ENCODE results near the gene OGDH.

Gene OGDH

DNA sequence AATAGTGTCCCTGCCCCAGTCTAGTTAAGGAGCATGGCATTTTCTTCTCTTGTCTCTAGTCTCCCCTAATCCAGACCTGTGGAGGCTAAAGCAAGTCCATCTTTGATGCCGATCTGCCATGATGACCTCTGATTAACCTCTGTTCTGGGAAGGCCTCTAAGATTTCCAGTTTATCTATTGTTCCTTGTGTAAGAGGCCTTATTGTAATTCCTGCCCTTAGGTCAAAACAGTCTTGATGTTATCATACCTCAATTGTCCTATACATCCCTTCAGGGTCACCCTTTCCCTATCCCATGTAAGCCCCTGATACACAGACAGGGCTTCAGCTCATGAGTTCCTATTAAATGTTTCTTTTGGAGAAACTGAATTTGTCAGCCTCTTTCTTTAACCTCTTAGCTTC, 137.3 kb downstream of the OGDH start:
- FAIRE-seq: no peak

DNA sequence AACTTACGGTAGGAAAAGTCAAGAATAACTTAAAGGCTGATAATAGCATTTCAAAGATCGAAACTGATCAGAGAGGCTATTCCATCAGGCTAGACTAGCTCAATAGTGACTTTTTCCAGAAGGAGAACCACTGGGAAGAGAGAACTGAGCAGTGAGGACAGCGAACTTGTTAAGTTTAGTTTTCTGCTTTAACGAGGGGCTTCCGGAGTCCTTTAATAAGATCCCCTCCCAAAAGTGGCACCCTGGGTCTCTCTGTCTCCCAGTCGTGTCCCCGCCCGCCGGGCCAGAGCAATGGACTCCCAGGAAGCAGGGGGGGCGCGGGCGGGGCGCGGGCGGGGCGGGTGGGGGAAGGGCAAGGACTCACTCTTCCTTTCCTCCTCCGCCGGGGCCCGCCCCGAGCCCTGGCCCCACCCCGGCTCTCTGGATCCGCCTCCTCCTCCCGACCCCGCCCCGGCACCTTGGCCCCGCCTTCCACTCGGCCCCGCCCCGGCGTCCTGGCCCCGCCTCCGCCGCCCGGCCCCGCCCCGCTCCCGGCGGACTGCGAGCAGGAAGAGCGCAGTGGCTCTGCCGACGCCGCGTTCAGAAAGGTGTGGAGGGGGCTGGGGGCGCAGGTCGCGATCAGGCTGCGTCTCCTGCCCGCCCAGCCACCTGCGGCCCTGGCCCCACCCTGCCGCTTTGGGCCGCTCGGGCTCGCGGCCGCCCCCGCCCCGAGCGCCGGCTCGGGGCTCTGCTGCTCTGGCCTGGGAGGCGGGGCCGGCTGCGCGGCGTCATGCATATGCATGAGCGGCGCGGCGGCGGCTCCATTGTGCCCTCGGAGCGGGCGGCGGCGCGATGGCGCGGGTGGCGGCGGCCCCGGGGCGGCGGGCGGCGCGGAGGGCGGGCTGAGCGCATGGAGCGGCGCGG, 141.9 kb downstream of the OGDH start, which contains the start of gene ZMIZ2:
Gene ZMIZ2, plus strand, starts transcription at position 803 of the 903 bp plus-strand sequence. CDS start 7,403 bp downstream, outside the sequence.
- no peak for FAIRE-seq

- no peak for FAIRE-seq
These were observed 142.7 kb downstream of the OGDH start for GRCh38 chr7:44748948-44749731.

DNA sequence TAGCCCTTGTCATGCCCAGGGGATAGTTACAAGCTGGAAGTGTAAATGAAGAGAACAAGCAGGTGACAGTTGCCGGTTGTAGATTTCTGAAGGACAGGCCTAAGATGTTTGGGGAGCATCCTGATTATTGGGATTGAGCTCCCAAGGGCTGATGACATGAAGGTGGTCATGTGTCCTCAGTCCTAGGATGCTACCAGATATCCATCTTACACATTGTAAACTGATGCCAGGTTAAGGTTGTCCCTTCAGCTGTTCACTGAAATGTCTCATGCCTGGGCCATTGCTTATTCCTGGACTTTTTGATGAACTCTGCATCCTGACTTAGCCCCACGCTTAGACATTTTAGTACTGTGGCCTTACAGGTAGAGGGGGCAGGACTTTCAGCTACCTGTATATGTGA, 143.6 kb downstream of the OGDH start:
- no peak for FAIRE-seq

DNA sequence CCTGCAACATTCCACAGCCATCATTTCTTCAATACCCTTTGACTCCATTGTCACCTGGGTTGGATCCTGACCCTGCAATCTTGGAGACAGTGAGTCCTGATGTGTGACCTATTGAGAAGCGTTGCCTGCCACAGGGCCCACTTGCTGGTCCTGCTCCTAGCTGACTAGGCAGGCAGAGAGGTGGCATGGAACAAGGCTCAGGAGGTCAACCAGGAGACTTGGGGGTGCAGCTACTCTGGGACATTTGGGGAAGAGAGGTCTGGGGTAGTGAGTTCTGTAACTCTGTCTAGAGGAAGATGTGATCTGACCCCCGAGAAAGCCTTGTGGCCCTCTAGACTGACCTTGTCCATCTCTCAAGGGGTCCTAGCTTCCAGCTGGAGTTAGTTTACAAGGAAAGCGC, 144.0 kb downstream of the OGDH start:
- no peak for FAIRE-seq

DNA sequence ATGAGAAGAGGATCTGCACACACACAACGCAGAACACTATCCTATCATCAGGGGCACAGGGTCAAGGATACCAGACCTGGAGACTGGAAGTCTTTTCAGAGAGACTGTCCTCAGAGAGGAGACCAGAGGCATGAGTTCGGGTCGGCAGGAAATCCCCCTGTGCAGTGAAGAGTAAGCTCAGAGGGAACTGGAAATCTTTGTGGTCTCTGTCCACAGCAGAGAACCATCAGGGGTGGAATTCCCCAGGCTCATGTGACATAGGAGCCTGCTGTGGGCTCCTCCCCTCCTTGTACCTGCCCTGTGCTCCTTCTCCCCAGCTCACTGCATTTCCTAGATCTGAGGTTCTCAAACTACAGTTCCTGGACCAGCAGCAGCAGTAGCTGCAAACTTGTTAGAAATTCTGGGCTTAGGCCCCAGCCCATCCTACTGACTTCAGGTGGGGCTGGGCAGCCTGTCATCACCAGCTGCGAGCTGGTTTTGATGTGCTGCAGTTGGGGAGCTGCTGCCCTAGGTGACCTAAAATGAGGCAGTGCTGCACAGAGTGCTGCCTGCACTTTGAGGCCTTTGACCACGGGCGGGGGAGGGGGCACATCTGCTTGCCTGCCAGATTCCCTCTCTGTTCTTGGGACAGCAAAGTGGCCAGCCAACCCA, 144.6 kb downstream of the OGDH start:
- FAIRE-seq: no peak

GRCh38 chr7:44752822-44753221, 146.4 kb downstream of the OGDH start:
- FAIRE-seq: no peak

DNA sequence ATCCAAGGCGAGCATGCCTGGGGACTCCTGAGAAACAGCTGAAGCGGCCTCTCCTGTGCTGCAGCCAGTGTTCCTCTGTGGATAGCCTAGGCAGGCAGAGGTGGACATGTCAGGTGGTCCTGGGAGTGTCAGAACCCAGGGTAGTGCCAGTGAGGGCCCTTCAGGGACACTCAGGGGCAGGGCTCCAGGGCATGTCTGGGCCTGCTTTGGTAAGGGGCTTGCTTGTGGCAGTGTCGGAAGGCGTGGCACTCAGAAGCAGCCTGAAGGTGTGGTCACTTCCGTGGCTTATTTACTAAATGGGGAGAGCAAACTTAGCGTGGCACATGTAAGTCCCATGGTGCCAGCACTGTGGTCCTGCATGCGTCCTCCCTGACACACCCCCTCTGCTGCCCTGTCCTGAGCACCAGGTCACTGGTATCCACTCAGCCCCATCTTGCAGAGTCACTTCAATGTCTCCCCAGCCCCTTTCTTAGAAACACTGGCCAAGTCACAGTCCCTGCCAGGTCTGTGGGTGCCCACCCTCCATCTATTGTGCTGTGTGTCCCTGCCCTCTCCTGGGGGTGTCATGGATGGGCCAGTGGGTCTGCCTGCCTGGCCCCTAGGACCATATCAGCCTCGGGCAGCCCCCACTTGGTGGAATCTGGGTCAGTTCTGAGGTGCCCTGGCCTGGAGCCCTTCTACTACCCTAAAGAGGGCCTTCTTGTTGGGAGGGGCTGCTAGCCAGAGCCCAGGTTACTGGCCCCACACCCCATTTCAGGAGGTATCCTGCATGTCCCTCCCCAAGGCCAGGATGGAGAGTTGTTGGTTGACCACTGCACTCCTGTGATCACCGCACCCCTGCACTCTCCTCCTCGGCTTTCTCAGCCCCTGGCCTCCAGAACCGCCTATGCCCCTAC, 148.6 kb downstream of the OGDH start:
- FAIRE-seq: no peak

DNA sequence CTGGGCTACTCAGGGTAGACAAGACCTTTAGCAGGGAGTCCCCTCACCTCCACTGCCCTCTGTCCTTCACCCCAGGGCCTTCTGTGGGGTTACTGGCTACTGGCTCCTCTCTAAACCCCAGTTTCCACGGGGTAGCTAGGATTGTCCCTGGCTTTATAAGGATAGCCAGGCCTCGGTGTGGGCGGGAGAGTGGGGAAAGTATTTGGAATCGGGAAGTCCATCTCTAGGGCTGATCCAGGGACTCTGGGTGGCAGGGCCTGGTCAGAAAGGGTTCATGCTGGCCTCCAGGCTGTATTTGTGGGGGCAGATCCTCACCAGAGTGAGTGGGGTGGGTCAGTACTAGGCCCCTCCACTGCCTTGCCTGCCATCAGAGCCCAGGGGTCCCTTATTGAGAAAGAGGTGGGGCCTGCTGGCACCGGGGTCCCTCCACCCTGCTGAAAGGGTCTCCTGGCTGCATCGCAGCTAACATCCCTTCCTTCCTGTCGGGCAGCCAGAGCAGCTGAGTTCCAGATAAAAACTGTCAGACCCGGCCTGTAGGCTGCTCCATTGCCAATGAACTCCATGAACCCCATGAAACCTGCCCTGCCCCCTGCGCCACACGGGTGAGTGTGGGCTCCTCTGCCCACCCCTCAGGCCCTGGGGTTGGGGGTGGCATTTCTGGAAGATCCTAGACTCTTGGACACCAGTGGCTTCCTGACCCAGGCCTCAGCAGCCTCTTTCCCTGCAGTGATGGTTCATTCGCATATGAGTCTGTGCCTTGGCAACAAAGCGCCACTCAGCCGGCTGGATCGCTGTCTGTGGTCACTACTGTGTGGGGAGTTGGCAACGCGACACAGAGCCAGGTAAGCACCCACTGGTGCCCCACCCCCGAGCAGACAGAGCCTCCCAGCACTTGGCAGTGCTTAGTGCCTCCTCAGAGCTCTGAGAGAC, 149.5 kb downstream of the OGDH start:
- FAIRE-seq: no peak

GRCh38 chr7:44756904-44757303, 150.5 kb downstream of the OGDH start:
- no peak for FAIRE-seq

GRCh38 chr7:44757311-44757710, 150.9 kb downstream of the OGDH start:
- FAIRE-seq: no peak

DNA sequence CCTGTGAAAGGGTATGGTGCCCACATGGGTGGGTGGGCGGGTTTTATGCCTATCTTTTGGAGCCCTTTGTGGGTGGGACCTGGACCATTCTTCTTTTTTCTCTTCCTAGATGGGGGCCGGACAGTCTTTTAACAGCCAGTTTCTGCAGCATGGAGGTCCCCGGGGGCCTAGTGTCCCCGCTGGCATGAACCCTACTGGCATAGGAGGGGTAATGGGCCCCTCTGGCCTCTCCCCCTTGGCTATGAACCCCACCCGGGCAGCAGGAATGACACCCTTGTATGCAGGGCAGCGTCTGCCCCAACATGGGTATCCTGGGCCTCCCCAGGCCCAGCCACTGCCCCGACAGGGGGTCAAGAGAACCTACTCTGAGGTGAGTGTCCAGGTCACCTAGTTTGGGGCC, 151.3 kb downstream of the OGDH start:
- FAIRE-seq: no peak
